ENCODE results near the gene REG1B. TPM values are rescaled to one million over a fixed set of nuclear protein-coding genes. Genes with fewer than 3 reads are reported as not detected.

Gene REG1B, protein sequence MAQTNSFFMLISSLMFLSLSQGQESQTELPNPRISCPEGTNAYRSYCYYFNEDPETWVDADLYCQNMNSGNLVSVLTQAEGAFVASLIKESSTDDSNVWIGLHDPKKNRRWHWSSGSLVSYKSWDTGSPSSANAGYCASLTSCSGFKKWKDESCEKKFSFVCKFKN
- total RNA-seq, result not detected in 2 replicates

DNA sequence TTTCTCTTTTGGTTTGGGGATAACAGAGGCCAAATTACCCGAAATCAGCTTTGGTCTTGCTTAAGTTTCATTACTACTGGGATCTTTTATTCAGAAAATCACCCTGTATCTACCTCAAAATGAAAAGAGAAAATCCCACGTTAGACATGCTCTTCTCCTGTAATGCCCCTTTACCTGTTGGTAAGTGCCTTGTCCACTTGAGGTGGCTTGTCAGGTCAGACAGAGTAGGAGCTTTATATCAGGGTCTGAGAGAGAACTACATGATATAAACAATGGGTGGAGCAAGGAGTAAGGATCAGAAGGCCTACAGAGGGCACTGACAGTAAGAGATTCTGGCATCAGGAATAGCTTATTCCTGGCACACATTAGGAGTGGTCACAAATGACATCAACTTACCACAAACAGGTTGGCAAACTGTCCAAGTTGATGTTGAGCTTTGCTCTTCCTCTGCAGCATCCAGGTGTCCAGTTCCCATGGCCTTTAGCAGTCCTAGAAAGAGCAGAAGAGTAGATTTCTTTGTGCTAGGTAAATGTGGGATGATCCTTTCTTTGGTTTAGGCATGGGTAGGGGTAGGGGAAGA, at the start of gene REG1B:
Gene REG1B (minus strand): TSS at position 209 of the 580 bp plus-strand sequence. CDS start 381 bp downstream, outside the sequence.

DNA sequence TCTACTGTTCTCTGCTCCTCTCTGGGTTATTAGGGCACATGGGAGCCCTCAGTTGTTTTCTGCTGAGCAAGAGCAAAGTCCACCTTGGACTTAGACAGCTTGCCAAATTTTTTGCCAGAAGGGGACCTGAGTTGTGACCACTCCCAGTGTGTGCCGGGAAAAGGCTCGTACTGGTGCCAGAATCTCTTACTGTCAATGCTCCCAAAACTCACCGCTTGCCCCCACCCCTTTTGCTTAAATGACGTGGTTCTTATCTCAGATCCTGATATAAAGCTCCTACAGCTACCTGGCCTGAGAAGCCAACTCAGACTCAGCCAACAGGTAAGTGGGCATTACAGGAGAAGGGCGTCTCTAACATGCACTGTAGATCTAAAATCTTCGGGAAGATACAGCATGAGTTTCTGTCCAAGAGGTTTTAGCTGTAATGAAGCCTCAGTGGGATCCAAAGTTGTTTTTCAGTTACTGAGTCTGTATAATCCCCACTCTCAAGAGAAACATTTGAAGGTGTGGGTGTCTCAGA, 32.5 kb upstream of the REG1B start, which contains the start of gene REG1A:
Gene REG1A (plus strand): TSS at position 295 of the 520 bp plus-strand sequence. CDS start 374 bp downstream, outside the sequence.

Other genes with a start within 250 kb of the REG1B start
- gene REG3G, start 62.3 kb downstream of the REG1B start, total RNA-seq, result not detected in 2 replicates
- not detected in 2 replicates for gene REG1A, start 32.5 kb upstream of the REG1B start, total RNA-seq
- not detected in 2 replicates for gene REG3A, start 71.8 kb upstream of the REG1B start, total RNA-seq